GM12891 (cell line): ENCODE results near the gene EFCAB12.
"Not testable (repeated sequence)": the region's sequence is repeated elsewhere in the genome, so short reads cannot be mapped to it uniquely, and the experiment has no call there.

ENCODE experiments used
- POLR2A ChIP-seq: IDR thresholded peaks from 2 replicates; pipeline ENCODE4 v1.6.1; 2011; ENCODE audit warnings: low read depth, low read length, control low read depth
- POLR2AphosphoS5 ChIP-seq: IDR thresholded peaks from 2 replicates; pipeline ENCODE4 v1.6.1; 2011; ENCODE audit warnings: low read depth, low read length, control low read depth
- SPI1 ChIP-seq: IDR thresholded peaks from 2 replicates; pipeline ENCODE4 v1.6.1; 2011; ENCODE audit warnings: low read depth, low read length, control low read depth
- TAF1 ChIP-seq: IDR thresholded peaks from 2 replicates; pipeline ENCODE4 v1.6.1; 2011; ENCODE audit warnings: low read depth, low read length, control low read depth

DNA sequence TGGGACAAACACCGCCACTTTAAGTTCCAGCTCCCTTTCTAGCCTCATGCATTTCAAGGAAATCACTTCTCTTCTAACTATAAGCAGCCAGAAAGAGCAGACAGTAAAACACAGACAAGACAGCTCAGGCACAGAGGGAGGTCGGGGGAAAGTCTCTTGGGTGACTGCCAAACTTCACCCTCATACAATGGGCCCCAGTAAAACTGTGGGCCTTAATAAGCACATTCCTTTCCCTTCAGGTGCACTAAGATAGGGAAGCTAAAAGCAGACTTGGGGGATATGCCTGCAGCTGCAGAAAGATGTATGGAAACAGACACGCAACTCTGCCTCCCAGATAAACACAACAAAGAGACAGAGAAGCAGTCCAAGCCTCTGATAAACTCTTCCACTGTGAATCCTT, 15.2 kb downstream of the EFCAB12 start:
- not testable (repeated sequence) for TF ChIP-seq TAF1, POLR2AphosphoS5, POLR2A, SPI1
